NCI-H774 (cell line): ENCODE data around the gene CNRIP1.

ENCODE experiments used
- DNase-seq: peaks from one replicate; lab custom pipeline; 2025; lab: John Stamatoyannopoulos, UW

Gene CNRIP1

GRCh38 chr2:68251187-68251854 lies 68.4 kb downstream of the CNRIP1 start:
- peak; percentile 68 for DNase-seq

DNA sequence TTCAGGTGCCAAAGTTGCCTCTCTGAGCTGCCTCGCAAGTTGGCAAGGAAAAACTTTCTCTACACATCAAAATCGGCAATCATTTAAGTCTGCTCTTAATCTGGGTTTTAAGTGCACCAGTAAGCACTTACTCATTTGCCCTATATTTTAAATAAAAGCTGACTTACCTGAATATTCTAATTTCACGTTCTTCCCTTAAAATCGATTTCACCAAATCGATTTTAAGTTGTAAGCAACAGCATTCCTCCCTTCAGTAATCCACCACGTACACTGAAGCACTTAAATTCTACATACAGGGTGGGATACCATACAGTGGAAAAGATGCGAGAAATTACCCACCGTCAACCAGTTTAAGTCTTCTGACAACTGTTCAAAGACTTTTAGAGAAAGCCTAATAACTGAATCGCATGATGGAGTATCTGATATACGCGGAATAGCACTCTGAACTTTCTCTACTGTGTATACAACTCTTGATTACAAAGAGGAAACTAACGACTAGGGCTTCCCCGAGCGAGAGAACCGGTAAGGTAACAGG lies 69.0 kb downstream of the CNRIP1 start:
- DNase-seq = no peak

- DNase-seq = no peak
These were observed 69.6 kb downstream of the CNRIP1 start for GRCh38 chr2:68250196-68250595.

DNA sequence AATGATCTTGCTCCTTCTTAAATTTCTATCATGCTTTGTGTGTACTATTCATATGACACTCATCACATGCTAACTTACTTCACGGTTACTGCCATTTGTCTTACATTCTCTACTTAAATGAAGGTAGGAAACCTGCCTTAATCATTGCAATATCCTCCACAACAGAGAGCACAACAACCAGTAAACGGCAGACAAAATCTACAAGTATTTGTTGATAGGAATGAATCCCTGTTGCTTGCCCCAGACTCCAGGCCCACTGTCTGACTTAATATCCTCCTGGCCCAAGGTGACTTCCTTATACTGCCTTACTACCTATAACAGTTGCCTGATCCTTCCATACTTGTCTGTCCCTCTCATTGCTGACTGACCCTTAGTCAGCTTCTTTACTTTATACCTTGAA lies 70.9 kb downstream of the CNRIP1 start:
- DNase-seq = no peak

- no peak for DNase-seq
These were observed 71.4 kb downstream of the CNRIP1 start for GRCh38 chr2:68248361-68248760.

DNA sequence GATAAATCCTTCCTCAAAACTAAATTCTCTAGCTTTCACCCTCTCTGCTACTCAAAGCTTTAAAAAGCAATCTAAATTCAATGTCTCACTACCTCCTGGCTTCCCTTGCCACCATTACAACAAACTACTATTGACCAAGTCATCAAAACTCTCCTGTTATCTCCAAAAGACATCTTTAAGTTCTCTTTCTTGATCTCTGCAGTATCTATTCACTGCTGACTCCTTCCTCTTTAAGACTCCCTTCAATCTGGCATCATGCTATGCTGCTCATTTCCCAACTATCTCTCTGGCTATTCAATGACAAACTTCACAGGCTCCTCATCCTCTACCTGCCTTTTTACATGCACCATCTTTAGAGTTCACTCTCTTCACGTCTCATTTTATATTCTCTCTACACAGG lies 73.4 kb downstream of the CNRIP1 start:
- DNase-seq = no peak

GRCh38 chr2:68245672-68246071 lies 74.1 kb downstream of the CNRIP1 start:
- no peak for DNase-seq

DNA sequence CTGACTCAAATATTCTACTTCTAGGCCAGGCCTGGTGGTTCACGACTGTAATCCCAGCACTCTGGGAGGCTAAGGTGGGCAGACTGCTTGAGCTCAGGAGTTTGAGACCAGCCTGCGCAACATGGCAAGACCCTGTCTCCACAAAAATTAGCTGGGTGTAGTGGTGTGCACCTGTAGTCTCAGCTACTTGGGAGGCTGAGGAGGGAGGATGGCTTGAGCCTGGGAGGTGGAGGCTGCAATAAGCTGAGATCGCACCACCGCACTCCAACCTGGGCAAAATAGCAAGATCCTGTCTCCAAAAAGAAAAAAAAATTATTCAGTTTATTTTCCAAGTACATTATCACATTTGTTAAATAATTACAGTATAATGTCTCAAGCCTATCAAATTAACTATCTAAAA lies 74.7 kb downstream of the CNRIP1 start:
- DNase-seq = no peak

DNA sequence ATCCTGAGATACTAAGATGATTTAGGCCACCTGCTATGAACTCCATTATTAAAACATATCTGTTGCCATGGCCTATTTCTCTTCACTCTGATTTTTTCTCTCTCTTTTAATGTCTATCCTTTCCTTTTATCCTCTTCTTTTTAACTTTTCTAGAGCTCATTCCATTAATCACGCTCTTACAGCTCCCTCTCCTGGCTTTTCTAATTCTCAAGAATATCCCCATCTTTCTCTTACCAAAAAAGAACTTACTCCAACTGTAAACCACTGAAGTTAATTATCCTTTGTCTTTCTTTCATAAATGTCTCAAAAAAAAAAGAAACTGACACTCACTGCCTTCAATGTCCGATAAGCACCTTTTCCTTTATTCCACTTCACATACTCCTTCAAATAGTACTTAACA lies 75.3 kb downstream of the CNRIP1 start:
- DNase-seq = no peak
